DND-41 (cell line): Measurements from ENCODE around the gene CTNNA3.

Source experiments
- EZH2 ChIP-seq: IDR thresholded peaks from 3 replicates; pipeline ENCODE4 v1.6.1; 2012; ENCODE audit warnings: borderline replicate concordance, low read depth, mild to moderate bottlenecking, moderate library complexity, low read length, inconsistent platforms; ENCODE audit not compliant: severe bottlenecking
- TF ChIP-seq, protein P1 (sequence below): IDR thresholded peaks from 2 replicates; pipeline ENCODE4 v1.5.1; 2012; ENCODE audit warnings: borderline replicate concordance, low read length, moderate library complexity, mild to moderate bottlenecking; ENCODE audit not compliant: poor library complexity, severe bottlenecking; ENCODE audit errors: extremely low read depth

GRCh38 chr10:67110286-67110685 lies 585.7 kb downstream of the CTNNA3 start:
- TF ChIP-seq, protein P1, sequence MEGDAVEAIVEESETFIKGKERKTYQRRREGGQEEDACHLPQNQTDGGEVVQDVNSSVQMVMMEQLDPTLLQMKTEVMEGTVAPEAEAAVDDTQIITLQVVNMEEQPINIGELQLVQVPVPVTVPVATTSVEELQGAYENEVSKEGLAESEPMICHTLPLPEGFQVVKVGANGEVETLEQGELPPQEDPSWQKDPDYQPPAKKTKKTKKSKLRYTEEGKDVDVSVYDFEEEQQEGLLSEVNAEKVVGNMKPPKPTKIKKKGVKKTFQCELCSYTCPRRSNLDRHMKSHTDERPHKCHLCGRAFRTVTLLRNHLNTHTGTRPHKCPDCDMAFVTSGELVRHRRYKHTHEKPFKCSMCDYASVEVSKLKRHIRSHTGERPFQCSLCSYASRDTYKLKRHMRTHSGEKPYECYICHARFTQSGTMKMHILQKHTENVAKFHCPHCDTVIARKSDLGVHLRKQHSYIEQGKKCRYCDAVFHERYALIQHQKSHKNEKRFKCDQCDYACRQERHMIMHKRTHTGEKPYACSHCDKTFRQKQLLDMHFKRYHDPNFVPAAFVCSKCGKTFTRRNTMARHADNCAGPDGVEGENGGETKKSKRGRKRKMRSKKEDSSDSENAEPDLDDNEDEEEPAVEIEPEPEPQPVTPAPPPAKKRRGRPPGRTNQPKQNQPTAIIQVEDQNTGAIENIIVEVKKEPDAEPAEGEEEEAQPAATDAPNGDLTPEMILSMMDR: no peak
- TF ChIP-seq EZH2: no peak
